Prostate gland (tissue), 2 donors: ENCODE measurements around the gene DNAAF5. TPM values are rescaled to one million over a fixed set of nuclear protein-coding genes. Genes with fewer than 3 reads are reported as not detected.

ENCODE experiments used
- DNase-seq: peaks from one replicate; pipeline ENCODE4 v3.0.0-alpha.2; 2019; ENCODE audit warnings: low spot score
- H3K27ac ChIP-seq, 2 donors: fragments of 200-600 bp; sonication (generic); 2 replicates each; pipeline ENCODE4 v1.5.1; 2017 to 2019
- H3K27me3 ChIP-seq: fragments of 200-600 bp; sonication (generic); replicated peaks from 2 replicates; pipeline ENCODE4 v1.5.1; 2019; ENCODE audit not compliant: insufficient read depth
- H3K36me3 ChIP-seq, 2 donors: fragments of 200-600 bp; sonication (generic); 1 replicate in 1 of 2; 2 replicates in 1 of 2; pipeline versions ENCODE4 v1.5.1 to v1.8.1; 2017 to 2019
- H3K4me1 ChIP-seq: fragments of 200-600 bp; sonication (generic); replicated peaks from 2 replicates; pipeline ENCODE4 v1.5.1; 2019
- H3K4me3 ChIP-seq, 2 donors: fragments of 200-600 bp; sonication (generic); 2 replicates each; pipeline ENCODE4 v1.5.1; 2017 to 2019
- H3K9me3 ChIP-seq: fragments of 200-600 bp; sonication (generic); 2 replicates; pipeline ENCODE4 v1.5.1; 2017
- POLR2A ChIP-seq: fragments of 450-650 bp; IDR thresholded peaks from one replicate; pipeline ENCODE4 v1.6.1; 2016; ENCODE audit warnings: antibody characterized with exemption, mild to moderate bottlenecking
- POLR2AphosphoS5 ChIP-seq: sonication (generic); formaldehyde crosslinking; IDR thresholded peaks from one replicate; pipeline ENCODE4 v1.6.1; 2017; ENCODE audit warnings: antibody characterized with exemption
- WGBS: methylation state at CpG from one replicate; pipeline ENCODE4 v1.1.5; 2018; 5-methylcytosine and 5-hydroxymethylcytosine counted together
- intact Hi-C: fragments of 100-400 bp; cut with DNase I; formaldehyde crosslinking; loops from one replicate; pipeline ENCODE4 v1.14.2; 2022
- total RNA-seq, 2 donors: library from RNA; depleted of rRNA; stranded (reverse); fragments of >200 nt; gene quantifications; one replicate each; pipeline ENCODE4 v1.1.0, GENCODE V29; 2016
- TF ChIP-seq, protein P1 (sequence below), 4 experiments: fragments of 200-600 bp in 2 of 4; fragments of 450-650 bp in 2 of 4; sonication (generic) in 2 of 4; IDR thresholded peaks; 1 replicate in 3 of 4; 2 replicates in 1 of 4; pipeline ENCODE4 v1.5.1; 2016 to 2019; ENCODE audit warnings: antibody characterized with exemption in 4 of 4, mild to moderate bottlenecking in 2 of 4, moderate library complexity in 2 of 4

DNAAF5 gene
- total RNA-seq, 2 donors from 2014 or later: 30.8 to 52.0 TPM

DNA sequence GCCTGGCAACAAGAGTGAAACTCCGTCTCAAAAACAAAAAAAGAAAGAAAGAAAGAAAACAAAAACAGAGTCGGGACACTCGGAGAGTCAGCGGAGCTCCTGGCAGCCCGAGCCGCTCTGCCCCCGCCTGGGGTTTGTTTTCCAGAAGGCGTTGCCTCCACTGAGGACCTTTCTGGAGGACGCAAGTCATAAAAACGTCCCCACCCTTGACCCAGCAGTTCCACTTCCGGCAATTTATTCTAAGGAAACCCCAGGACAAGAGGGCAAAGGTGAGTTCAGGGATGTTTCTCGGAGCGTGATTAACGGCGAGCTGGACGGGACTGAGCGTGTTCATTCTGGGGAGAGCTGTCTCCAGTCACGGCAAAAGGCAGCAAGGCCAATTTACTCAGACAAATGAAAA lies 78.8 kb downstream of the DNAAF5 start:
- Histone ChIP-seq H3K27me3 (no peaks in the 10 kb centered on the region), H3K27ac (no peak overlapping the region), H3K9me3 (no peaks in the 10 kb centered on the region), H3K4me1 (peaks cover 4% of the 10 kb centered on the region), H3K4me3 (no peak overlapping the region), H3K36me3 (no peaks in the 10 kb centered on the region)
- no peak for DNase-seq
- WGBS: 67% methylated on average over 18 of the region's 18 CpGs
- intact Hi-C loops: no loop called here
- no peak for TF ChIP-seq POLR2AphosphoS5

DNA sequence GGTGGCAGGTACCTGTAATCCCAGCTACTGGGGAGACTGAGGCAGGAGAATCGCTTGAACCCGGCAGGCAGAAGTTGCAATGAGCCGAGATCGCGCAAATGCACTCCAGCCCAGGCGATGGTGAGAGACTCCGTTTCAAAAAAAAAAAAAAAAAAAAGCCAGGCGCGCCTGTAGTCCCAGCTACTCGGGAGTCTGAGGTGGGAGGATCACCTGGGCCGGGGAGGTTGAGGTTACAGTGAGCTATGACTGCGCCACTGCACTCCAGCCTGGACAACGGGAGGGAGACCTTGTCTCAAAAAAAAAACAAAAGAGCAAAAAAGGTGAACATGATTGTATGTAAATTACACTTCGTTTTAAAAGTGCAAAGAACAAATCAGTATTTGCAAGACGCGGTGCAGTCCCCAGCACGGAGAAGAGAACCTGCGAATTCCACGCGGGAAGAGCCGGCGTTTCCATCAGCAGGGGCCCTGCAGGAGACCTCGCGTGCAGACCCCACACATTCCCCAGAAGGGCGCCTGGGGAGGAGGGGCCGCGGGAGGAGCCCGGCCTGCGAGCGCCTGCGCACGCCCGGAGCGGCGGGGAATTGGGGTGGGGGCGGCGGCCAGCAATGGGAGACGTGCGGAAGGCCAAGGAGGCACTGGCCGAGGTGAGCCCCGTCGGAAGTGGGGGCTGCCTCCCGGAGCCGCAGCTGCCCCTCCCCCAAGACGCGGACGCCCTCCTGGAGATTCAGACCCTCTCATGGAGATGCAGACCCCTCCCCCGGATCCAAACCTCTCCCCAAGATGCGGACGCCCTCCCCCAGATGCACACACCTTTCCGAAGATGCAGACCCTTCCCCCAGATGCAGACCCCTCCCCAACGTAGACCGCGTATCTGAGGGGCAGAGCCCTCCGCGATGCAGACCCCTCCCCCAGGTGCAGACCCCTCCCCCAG lies 89.1 kb downstream of the DNAAF5 start:
- H3K27me3 ChIP-seq: no peaks in the 10 kb centered on the region
- TF ChIP-seq POLR2AphosphoS5: peak; percentile 19
- TF ChIP-seq, protein P1, sequence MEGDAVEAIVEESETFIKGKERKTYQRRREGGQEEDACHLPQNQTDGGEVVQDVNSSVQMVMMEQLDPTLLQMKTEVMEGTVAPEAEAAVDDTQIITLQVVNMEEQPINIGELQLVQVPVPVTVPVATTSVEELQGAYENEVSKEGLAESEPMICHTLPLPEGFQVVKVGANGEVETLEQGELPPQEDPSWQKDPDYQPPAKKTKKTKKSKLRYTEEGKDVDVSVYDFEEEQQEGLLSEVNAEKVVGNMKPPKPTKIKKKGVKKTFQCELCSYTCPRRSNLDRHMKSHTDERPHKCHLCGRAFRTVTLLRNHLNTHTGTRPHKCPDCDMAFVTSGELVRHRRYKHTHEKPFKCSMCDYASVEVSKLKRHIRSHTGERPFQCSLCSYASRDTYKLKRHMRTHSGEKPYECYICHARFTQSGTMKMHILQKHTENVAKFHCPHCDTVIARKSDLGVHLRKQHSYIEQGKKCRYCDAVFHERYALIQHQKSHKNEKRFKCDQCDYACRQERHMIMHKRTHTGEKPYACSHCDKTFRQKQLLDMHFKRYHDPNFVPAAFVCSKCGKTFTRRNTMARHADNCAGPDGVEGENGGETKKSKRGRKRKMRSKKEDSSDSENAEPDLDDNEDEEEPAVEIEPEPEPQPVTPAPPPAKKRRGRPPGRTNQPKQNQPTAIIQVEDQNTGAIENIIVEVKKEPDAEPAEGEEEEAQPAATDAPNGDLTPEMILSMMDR (IDR thresholded peaks at IDR 0.05): no peak
- TF ChIP-seq POLR2A: peak; percentile 55
- H3K4me1 ChIP-seq: peaks cover 4% of the 10 kb centered on the region
- H3K27ac ChIP-seq: peak overlapping the region; percentile 69 to 86
- H3K36me3 ChIP-seq: no peaks in the 10 kb centered on the region
- H3K9me3 ChIP-seq: no peaks in the 10 kb centered on the region
- peak overlapping the region; percentile 94 to 97 for H3K4me3 ChIP-seq
- intact Hi-C loops: no loop called here
- WGBS: 17% methylated on average over 40 of the region's 56 CpGs
- peak; percentile 33 for DNase-seq

DNA sequence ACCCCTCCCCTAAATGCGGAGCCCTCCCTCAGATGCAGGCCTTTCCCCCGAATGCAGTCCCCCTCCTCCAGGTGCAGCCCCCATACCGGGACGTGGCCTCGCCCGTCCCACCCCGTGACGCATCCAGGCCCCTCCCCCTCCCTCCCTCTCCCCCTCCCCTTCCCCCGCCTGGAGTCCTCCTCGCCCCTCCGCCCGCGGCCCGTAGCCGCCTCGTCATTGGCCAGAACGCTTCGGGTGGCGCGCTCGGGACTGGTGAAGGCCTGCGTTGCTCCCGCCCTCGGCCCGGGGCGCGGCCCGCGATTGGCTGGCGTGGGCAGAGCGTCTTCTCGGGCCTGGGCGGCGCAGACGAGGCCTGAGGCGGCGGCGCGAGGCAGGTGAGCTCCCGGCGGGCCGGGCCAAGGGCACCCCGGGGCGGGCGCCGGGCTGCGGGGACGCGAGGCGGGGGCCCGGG lies 89.8 kb downstream of the DNAAF5 start:
- 0% methylated on average over 29 of the region's 51 CpGs for WGBS

DNA sequence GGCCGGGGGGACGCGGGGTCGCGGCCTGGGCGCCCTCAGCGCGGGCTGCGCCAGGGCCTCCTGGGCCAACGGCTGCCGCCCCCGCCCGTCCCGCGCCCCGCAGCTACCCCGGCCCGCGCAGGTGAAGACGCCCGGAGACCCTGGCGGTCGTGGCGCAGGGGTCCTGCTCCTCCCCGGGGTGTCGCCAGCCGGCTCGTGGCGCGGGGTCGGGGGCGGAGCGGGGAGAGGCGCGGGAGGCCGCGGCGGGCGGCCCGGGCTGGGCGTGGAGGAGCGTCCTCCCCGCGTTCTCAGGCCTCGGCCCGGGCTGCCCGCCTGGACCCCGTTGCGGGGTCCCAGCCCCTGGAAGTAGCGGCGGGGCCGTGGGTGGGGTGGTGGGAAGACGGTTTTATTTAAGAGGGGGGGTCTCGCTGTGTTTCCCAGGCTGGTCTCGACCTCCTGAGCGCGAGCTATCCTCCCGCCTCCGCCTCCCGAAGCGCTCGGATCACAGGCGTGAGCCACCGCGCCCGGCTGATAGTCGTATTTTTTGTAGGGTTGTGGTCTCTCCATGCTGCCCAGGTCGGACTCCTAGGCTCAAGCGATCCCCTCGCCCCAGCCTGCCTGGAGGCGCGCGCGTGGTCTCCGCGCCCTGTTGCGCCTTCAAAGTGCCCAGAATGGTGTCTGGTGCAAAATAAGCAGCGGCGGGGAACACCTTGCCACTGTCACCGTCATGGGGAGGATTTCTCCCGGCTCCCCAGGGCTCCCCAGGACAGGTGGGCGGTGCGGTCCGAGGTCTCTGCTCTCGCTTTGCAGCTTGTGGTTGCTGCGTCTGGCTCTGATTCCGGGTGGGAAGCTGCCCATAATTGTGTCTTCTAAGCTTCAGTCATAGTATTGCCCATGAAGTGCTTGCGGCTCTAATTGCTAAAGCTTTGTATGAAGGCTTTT lies 90.5 kb downstream of the DNAAF5 start:
- 2% methylated on average over 63 of the region's 88 CpGs for WGBS
- Histone ChIP-seq H3K4me3 (peak overlapping the region; percentile 94 to 97), H3K27me3 (no peaks in the 10 kb centered on the region), H3K36me3 (no peaks in the 10 kb centered on the region), H3K9me3 (no peaks in the 10 kb centered on the region), H3K27ac (peak overlapping the region; percentile 79 to 86), H3K4me1 (peaks cover 4% of the 10 kb centered on the region)
- intact Hi-C loops: no loop called here
- DNase-seq: no peak
- TF ChIP-seq POLR2A: peak; percentile 35
- TF ChIP-seq, protein P1 (IDR thresholded peaks at IDR 0.05): no peak
- TF ChIP-seq POLR2AphosphoS5: no peak

More for the DNA sequence above, 89.8 kb downstream of the DNAAF5 start:
- Histone ChIP-seq H3K27ac (peak overlapping the region; percentile 79 to 86), H3K27me3 (no peaks in the 10 kb centered on the region), H3K4me1 (peaks cover 4% of the 10 kb centered on the region), H3K4me3 (peak overlapping the region; percentile 94 to 97), H3K36me3 (no peaks in the 10 kb centered on the region), H3K9me3 (no peaks in the 10 kb centered on the region)
- TF ChIP-seq, protein P1 (IDR thresholded peaks at IDR 0.05): no peak
- TF ChIP-seq POLR2A (peak; percentile 91), POLR2AphosphoS5 (peak; percentile 85)
- peak; percentile 98 for DNase-seq
- intact Hi-C loops: no loop called here

DNA sequence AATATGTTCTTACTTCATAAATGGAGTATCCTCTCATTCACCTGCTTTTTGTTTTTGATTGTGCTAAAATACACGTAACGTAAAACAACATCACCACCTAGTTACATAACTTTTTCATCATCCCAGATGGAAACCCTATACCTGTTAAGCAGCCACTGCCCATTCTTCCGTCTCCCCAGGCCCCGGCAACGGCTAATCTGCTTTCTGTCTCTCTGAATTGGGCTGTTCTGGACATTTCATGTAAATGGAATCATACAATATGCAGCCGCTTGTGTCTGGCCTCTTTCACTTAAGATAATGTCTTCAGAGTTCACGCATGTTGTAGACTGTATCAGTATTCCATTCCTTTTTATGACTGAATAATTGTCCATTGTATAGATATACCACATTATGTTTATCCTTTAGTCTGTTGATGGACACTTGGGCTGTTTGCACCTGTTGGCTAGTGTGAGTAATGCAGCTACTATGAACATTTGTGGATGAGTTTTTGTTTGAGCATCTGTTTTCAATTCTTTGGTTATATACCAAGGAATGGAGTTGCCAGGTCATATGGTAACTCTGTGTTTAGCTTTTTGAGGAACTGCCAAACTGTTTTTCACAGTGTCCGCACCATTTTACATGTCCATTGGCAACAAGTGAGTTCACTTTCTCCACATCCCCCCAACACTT lies 91.7 kb downstream of the DNAAF5 start:
- Histone ChIP-seq H3K27ac (no peak overlapping the region), H3K27me3 (no peaks in the 10 kb centered on the region), H3K4me1 (peaks cover 4% of the 10 kb centered on the region), H3K9me3 (no peaks in the 10 kb centered on the region), H3K4me3 (no peak overlapping the region), H3K36me3 (no peaks in the 10 kb centered on the region)
- no peak for DNase-seq
- WGBS: 90% methylated on average over 8 of the region's 8 CpGs
- TF ChIP-seq POLR2A (no peak), POLR2AphosphoS5 (no peak)
- TF ChIP-seq, protein P1 (IDR thresholded peaks at IDR 0.05): peak in 2 of 4 experiments; percentile 17 to 31
- intact Hi-C loops: no loop called here
